Trophoblast cell (in vitro differentiated cells and primary cell): ENCODE data around the gene HOXA4.

ENCODE experiments used
- DNase-seq, 2 donors: peaks; one replicate each; pipeline ENCODE4 v3.0.0-alpha.2; 2016
- H2AFZ ChIP-seq: 2 replicates; pipeline ENCODE4 v1.6.1; 2013; ENCODE audit warnings: low read length, moderate library complexity, mild to moderate bottlenecking; ENCODE audit not compliant: insufficient read depth, poor library complexity
- H2AK5ac ChIP-seq: 2 replicates; pipeline ENCODE4 v1.6.1; 2013; ENCODE audit warnings: mild to moderate bottlenecking, low read length
- H2BK120ac ChIP-seq: 2 replicates; pipeline ENCODE4 v1.6.1; 2013; ENCODE audit warnings: low read length, mild to moderate bottlenecking, moderate library complexity; ENCODE audit not compliant: insufficient read depth, poor library complexity
- H2BK12ac ChIP-seq: 2 replicates; pipeline ENCODE4 v1.6.1; 2013; ENCODE audit warnings: mild to moderate bottlenecking, low read length, moderate library complexity
- H2BK5ac ChIP-seq: 2 replicates; pipeline ENCODE4 v1.6.1; 2013; ENCODE audit warnings: low read length, low read depth, moderate library complexity, mild to moderate bottlenecking; ENCODE audit not compliant: poor library complexity
- H3K14ac ChIP-seq: 2 replicates; pipeline ENCODE4 v1.6.1; 2013; ENCODE audit warnings: mild to moderate bottlenecking, low read length
- H3K18ac ChIP-seq: 2 replicates; pipeline ENCODE4 v1.6.1; 2013; ENCODE audit warnings: mild to moderate bottlenecking, low read length
- H3K23ac ChIP-seq: 2 replicates; pipeline ENCODE4 v1.6.1; 2013; ENCODE audit warnings: low read length
- H3K27ac ChIP-seq: 2 replicates; pipeline ENCODE4 v1.5.1; 2013; ENCODE audit warnings: low read depth, mild to moderate bottlenecking, inconsistent platforms, low read length, moderate library complexity
- H3K27me3 ChIP-seq: 2 replicates; pipeline ENCODE4 v1.6.1; 2013; ENCODE audit warnings: inconsistent platforms, mild to moderate bottlenecking, low read length, moderate library complexity; ENCODE audit not compliant: insufficient read depth
- H3K36me3 ChIP-seq, 2 experiments: 1 replicate in 1 of 2; 2 replicates in 1 of 2; pipeline ENCODE4 v1.6.1; 2013; ENCODE audit warnings: low read length in 2 of 2, mild to moderate bottlenecking in 2 of 2, moderate library complexity in 1 of 2; ENCODE audit not compliant: insufficient read depth in 2 of 2, control insufficient read depth in 1 of 2
- H3K4ac ChIP-seq: 2 replicates; pipeline ENCODE4 v1.6.1; 2013; ENCODE audit warnings: low read depth, mild to moderate bottlenecking, low read length, moderate library complexity
- H3K4me1 ChIP-seq, 2 experiments: 1 replicate in 1 of 2; 2 replicates in 1 of 2; pipeline ENCODE4 v1.6.1; 2013; ENCODE audit warnings: low read length in 2 of 2, mild to moderate bottlenecking in 2 of 2, moderate library complexity in 1 of 2; ENCODE audit not compliant: insufficient read depth in 2 of 2, control insufficient read depth in 1 of 2
- H3K4me2 ChIP-seq: 2 replicates; pipeline ENCODE4 v1.6.1; 2013; ENCODE audit warnings: inconsistent platforms, mild to moderate bottlenecking, low read length, moderate library complexity
- H3K4me3 ChIP-seq: 2 replicates; pipeline ENCODE4 v1.5.1; 2013; ENCODE audit warnings: mild to moderate bottlenecking, low read depth, low read length, inconsistent platforms
- H3K79me1 ChIP-seq: one replicate; pipeline ENCODE4 v1.6.1; 2013; ENCODE audit warnings: low read length
- H3K79me2 ChIP-seq: 2 replicates; pipeline ENCODE4 v1.6.1; 2013; ENCODE audit warnings: low read length, mild to moderate bottlenecking; ENCODE audit not compliant: control insufficient read depth, insufficient read depth, poor library complexity
- H3K9ac ChIP-seq: 2 replicates; pipeline ENCODE4 v1.6.1; 2013; ENCODE audit warnings: mild to moderate bottlenecking, low read length
- H3K9me3 ChIP-seq: 2 replicates; pipeline ENCODE4 v1.6.1; 2013; ENCODE audit warnings: low read depth, mild to moderate bottlenecking, control low read depth, inconsistent platforms, low read length; ENCODE audit not compliant: insufficient read depth
- H4K12ac ChIP-seq: 2 replicates; pipeline ENCODE4 v1.6.1; 2013; ENCODE audit warnings: low read depth, mild to moderate bottlenecking, low read length, moderate library complexity
- H4K8ac ChIP-seq: 2 replicates; pipeline ENCODE4 v1.6.1; 2013; ENCODE audit warnings: low read depth, mild to moderate bottlenecking, low read length, moderate library complexity
- H4K91ac ChIP-seq: one replicate; pipeline ENCODE4 v1.6.1; 2013; ENCODE audit warnings: low read depth, mild to moderate bottlenecking, low read length, moderate library complexity
- WGBS: extraction: QIAGEN DNeasy Blood & Tissue Kit; methylation state at CpG from one replicate; pipeline ENCODE4 v1.1.7; 2013; ENCODE audit warnings: missing lambda C conversion rate; ENCODE audit not compliant: insufficient read length, insufficient coverage; ENCODE audit errors: extremely low coverage; 5-methylcytosine and 5-hydroxymethylcytosine counted together

Gene HOXA4

GRCh38 chr7:27177795-27178320, 47.3 kb upstream of the HOXA4 start:
- WGBS: no CpG with 5 or more reads among the region's 5 CpGs
- peaks cover 7 to 18% of the 10 kb centered on the region in 2 experiments for H3K4me1 ChIP-seq
- H3K4ac ChIP-seq: no peak overlapping the region
- H2AFZ ChIP-seq: no peak overlapping the region
- H3K79me1 ChIP-seq: no peaks in the 10 kb centered on the region
- H4K12ac ChIP-seq: no peak overlapping the region
- H2AK5ac ChIP-seq: no peak overlapping the region
- H3K27me3 ChIP-seq: peaks cover 88% of the 10 kb centered on the region
- no peak overlapping the region for H2BK12ac ChIP-seq
- no peak overlapping the region for H3K18ac ChIP-seq
- H3K9ac ChIP-seq: no peak overlapping the region
- DNase-seq: no peak
- H3K4me3 ChIP-seq: no peak overlapping the region
- H3K9me3 ChIP-seq: peaks cover 40% of the 10 kb centered on the region
- H4K91ac ChIP-seq: no peak overlapping the region
- no peak overlapping the region for H3K4me2 ChIP-seq
- H2BK5ac ChIP-seq: no peak overlapping the region
- no peaks in the 10 kb centered on the region for H3K79me2 ChIP-seq
- no peak overlapping the region for H3K23ac ChIP-seq
- H3K27ac ChIP-seq: no peak overlapping the region
- no peak overlapping the region for H3K14ac ChIP-seq
- no peak overlapping the region for H4K8ac ChIP-seq
- no peak overlapping the region for H2BK120ac ChIP-seq
- H3K36me3 ChIP-seq: no peaks in the 10 kb centered on the region

GRCh38 chr7:27176962-27177794, 46.6 kb upstream of the HOXA4 start:
- Histone ChIP-seq H3K4me3 (no peak overlapping the region), H3K4me2 (no peak overlapping the region), H2BK120ac (no peak overlapping the region), H3K27me3 (peaks cover 88% of the 10 kb centered on the region), H3K79me1 (no peaks in the 10 kb centered on the region), H3K4me1 (peaks cover 7 to 14% of the 10 kb centered on the region in 2 experiments), H2AFZ (no peak overlapping the region), H2BK5ac (no peak overlapping the region), H4K91ac (no peak overlapping the region), H4K8ac (no peak overlapping the region), H2AK5ac (no peak overlapping the region), H3K4ac (no peak overlapping the region), H2BK12ac (no peak overlapping the region), H3K18ac (no peak overlapping the region), H3K79me2 (no peaks in the 10 kb centered on the region), H3K23ac (no peak overlapping the region), H3K9me3 (peaks cover 46% of the 10 kb centered on the region), H3K9ac (no peak overlapping the region), H3K14ac (no peak overlapping the region), H4K12ac (no peak overlapping the region), H3K27ac (no peak overlapping the region), H3K36me3 (no peaks in the 10 kb centered on the region)
- WGBS: no CpG with 5 or more reads among the region's 22 CpGs
- DNase-seq: no peak

- H3K9me3 ChIP-seq: peaks cover 43% of the 10 kb centered on the region
- no peak overlapping the region for H4K8ac ChIP-seq
- H3K27ac ChIP-seq: no peak overlapping the region
- H3K36me3 ChIP-seq: no peaks in the 10 kb centered on the region
- H2AFZ ChIP-seq: no peak overlapping the region
- no peak overlapping the region for H2AK5ac ChIP-seq
- no peak overlapping the region for H3K4ac ChIP-seq
- no peak overlapping the region for H3K9ac ChIP-seq
- no peak for DNase-seq
- peaks cover 7 to 16% of the 10 kb centered on the region in 2 experiments for H3K4me1 ChIP-seq
- no peak overlapping the region for H3K23ac ChIP-seq
- H3K27me3 ChIP-seq: peaks cover 88% of the 10 kb centered on the region
- no peak overlapping the region for H4K12ac ChIP-seq
- no CpG with 5 or more reads among the region's 3 CpGs for WGBS
- no peaks in the 10 kb centered on the region for H3K79me2 ChIP-seq
- no peak overlapping the region for H3K4me3 ChIP-seq
- no peak overlapping the region for H3K4me2 ChIP-seq
- H3K18ac ChIP-seq: no peak overlapping the region
- H2BK120ac ChIP-seq: no peak overlapping the region
- no peak overlapping the region for H2BK12ac ChIP-seq
- no peak overlapping the region for H3K14ac ChIP-seq
- H4K91ac ChIP-seq: no peak overlapping the region
- no peak overlapping the region for H2BK5ac ChIP-seq
- no peaks in the 10 kb centered on the region for H3K79me1 ChIP-seq
Measured at GRCh38 chr7:27176524-27176845, 45.9 kb upstream of the HOXA4 start.

GRCh38 chr7:27175626-27176523, 45.3 kb upstream of the HOXA4 start:
- Histone ChIP-seq H3K27me3 (peaks cover 92% of the 10 kb centered on the region), H3K9me3 (peaks cover 45% of the 10 kb centered on the region), H4K8ac (no peak overlapping the region), H4K12ac (no peak overlapping the region), H3K4me2 (no peak overlapping the region), H3K36me3 (no peaks in the 10 kb centered on the region), H3K23ac (peak overlapping the region; percentile 41), H2AK5ac (no peak overlapping the region), H3K4me1 (peaks cover 7 to 19% of the 10 kb centered on the region in 2 experiments), H3K9ac (no peak overlapping the region), H3K79me1 (no peaks in the 10 kb centered on the region), H3K79me2 (no peaks in the 10 kb centered on the region), H3K27ac (no peak overlapping the region), H3K14ac (no peak overlapping the region), H3K4ac (no peak overlapping the region), H2BK12ac (no peak overlapping the region), H2BK5ac (no peak overlapping the region), H2AFZ (no peak overlapping the region), H3K18ac (no peak overlapping the region), H3K4me3 (no peak overlapping the region), H2BK120ac (no peak overlapping the region), H4K91ac (no peak overlapping the region)
- no peak for DNase-seq
- no CpG with 5 or more reads among the region's 40 CpGs for WGBS
